Tibial artery (tissue), 4 donors: Measurements from ENCODE around the gene AP1S2.
"Not testable (repeated sequence)": the region's sequence is repeated elsewhere in the genome, so short reads cannot be mapped to it uniquely, and the experiment has no call there.

ENCODE experiments used
- DNase-seq, 2 donors: peaks; one replicate each; pipeline ENCODE4 v3.0.0-alpha.2; 2019
- H3K27ac ChIP-seq, 2 donors: fragments of 200-600 bp; sonication (generic) in 1 of 2; 1 replicate in 1 of 2; 2 replicates in 1 of 2; pipeline ENCODE4 v1.5.1; 2018 to 2019; ENCODE audit warnings: mild to moderate bottlenecking in 1 of 2
- H3K27me3 ChIP-seq, 2 donors: fragments of 200-600 bp; sonication (generic) in 1 of 2; one replicate each; pipeline versions ENCODE4 v1.5.1 to v1.6.0; 2016 to 2019
- H3K36me3 ChIP-seq, 3 donors: fragments of 200-600 bp; sonication (generic) in 2 of 3; one replicate each; pipeline ENCODE4 v1.5.1; 2016 to 2019; ENCODE audit warnings: mild to moderate bottlenecking in 2 of 3
- H3K4me1 ChIP-seq, 4 donors: fragments of 200-600 bp; sonication (generic) in 2 of 4; 1 replicate in 3 of 4; 2 replicates in 1 of 4; pipeline ENCODE4 v1.5.1; 2016 to 2019
- H3K4me3 ChIP-seq, 2 donors: fragments of 200-600 bp; sonication (generic) in 1 of 2; 1 replicate in 1 of 2; 2 replicates in 1 of 2; pipeline ENCODE4 v1.5.1; 2018 to 2019; ENCODE audit warnings: mild to moderate bottlenecking in 2 of 2
- H3K9me3 ChIP-seq, 3 donors: fragments of 200-600 bp; sonication (generic) in 1 of 3; one replicate each; pipeline ENCODE4 v1.5.1; 2016 to 2019
- CTCF ChIP-seq, 2 experiments: fragments of 200-600 bp in 1 of 2; fragments of 450-650 bp in 1 of 2; IDR thresholded peaks; one replicate each; pipeline ENCODE4 v1.5.1; 2017 to 2019; ENCODE audit warnings: antibody characterized with exemption in 2 of 2, mild to moderate bottlenecking in 1 of 2, moderate library complexity in 1 of 2
- intact Hi-C: fragments of 100-400 bp; cut with DNase I; formaldehyde crosslinking; loops from one replicate; pipeline ENCODE4 v1.15.0; 2023; ENCODE audit warnings: low total_unique reads

Gene AP1S2

GRCh38 chrX:15843960-15844359 lies 10.7 kb downstream of the AP1S2 start:
- Histone ChIP-seq H3K9me3 (no peaks in the 10 kb centered on the region), H3K4me1 (no peaks in the 10 kb centered on the region), H3K27me3 (no peaks in the 10 kb centered on the region), H3K36me3 (peaks cover 0 to 6% (median 0%) of the 10 kb centered on the region in 3 donors), H3K4me3 (no peak overlapping the region), H3K27ac (no peak overlapping the region)
- DNase-seq = no peak
- no peak for TF ChIP-seq CTCF (IDR thresholded peaks at IDR 0.05)
- intact Hi-C loops = no loop called here

DNA sequence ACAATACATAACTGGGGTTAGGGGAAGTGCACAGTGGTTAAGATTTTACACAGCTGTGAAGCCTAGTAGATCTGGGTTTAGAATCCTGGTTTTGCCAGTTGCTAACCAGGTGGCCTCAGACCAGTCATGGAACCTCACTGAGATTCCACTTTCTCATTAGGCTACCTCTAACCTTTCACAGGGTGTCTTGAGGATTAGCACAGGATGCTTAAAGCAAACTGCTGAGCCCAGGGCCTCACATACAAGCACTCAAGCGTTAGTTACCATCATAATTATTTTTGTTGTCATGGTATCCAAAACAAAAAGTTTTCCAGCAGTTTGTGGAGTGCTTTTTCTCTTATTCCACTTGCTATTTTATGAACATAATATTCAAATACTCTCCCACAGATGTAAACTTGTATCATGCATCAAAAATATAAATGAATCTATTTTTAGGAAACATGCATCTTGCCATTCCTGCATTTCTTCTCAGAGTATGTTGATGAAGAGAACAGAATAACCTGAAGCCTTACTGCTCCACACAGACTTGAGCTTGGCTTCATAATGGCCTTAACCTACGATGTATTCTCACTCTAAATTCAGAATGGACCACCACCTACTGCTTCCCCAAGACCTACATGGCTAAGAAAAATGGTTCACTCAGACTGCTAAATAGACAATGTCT lies 12.6 kb downstream of the AP1S2 start:
- intact Hi-C loops = no loop called here
- Histone ChIP-seq H3K27me3 (no peaks in the 10 kb centered on the region), H3K4me3 (no peak overlapping the region), H3K36me3 (peaks cover 0 to 6% (median 0%) of the 10 kb centered on the region in 3 donors), H3K9me3 (no peaks in the 10 kb centered on the region), H3K4me1 (no peaks in the 10 kb centered on the region), H3K27ac (no peak overlapping the region)
- TF ChIP-seq CTCF (IDR thresholded peaks at IDR 0.05) = no peak
- no peak for DNase-seq

GRCh38 chrX:15838017-15838416 lies 16.6 kb downstream of the AP1S2 start:
- Histone ChIP-seq H3K4me1 (no peaks in the 10 kb centered on the region), H3K27ac (no peak overlapping the region), H3K36me3 (no peaks in the 10 kb centered on the region), H3K4me3 (no peak overlapping the region), H3K9me3 (no peaks in the 10 kb centered on the region), H3K27me3 (no peaks in the 10 kb centered on the region)
- no peak for TF ChIP-seq CTCF (IDR thresholded peaks at IDR 0.05)
- intact Hi-C loops = no loop called here
- DNase-seq = no peak

- no peaks in the 10 kb centered on the region for H3K4me1 ChIP-seq
- TF ChIP-seq CTCF (IDR thresholded peaks at IDR 0.05) = no peak
- H3K4me3 ChIP-seq = no peak overlapping the region
- no peak for DNase-seq
- no peaks in the 10 kb centered on the region for H3K36me3 ChIP-seq
- no peak overlapping the region for H3K27ac ChIP-seq
- intact Hi-C loops = no loop called here
- H3K9me3 ChIP-seq = no peaks in the 10 kb centered on the region
- no peaks in the 10 kb centered on the region for H3K27me3 ChIP-seq
Measured at GRCh38 chrX:15834827-15835595, 19.6 kb downstream of the AP1S2 start.

GRCh38 chrX:15834053-15834452 lies 20.6 kb downstream of the AP1S2 start:
- Histone ChIP-seq H3K4me3 (no peak overlapping the region), H3K27ac (no peak overlapping the region), H3K9me3 (no peaks in the 10 kb centered on the region), H3K4me1 (no peaks in the 10 kb centered on the region), H3K27me3 (no peaks in the 10 kb centered on the region), H3K36me3 (no peaks in the 10 kb centered on the region)
- DNase-seq = no peak
- intact Hi-C loops = no loop called here
- TF ChIP-seq CTCF (IDR thresholded peaks at IDR 0.05) = no peak

DNA sequence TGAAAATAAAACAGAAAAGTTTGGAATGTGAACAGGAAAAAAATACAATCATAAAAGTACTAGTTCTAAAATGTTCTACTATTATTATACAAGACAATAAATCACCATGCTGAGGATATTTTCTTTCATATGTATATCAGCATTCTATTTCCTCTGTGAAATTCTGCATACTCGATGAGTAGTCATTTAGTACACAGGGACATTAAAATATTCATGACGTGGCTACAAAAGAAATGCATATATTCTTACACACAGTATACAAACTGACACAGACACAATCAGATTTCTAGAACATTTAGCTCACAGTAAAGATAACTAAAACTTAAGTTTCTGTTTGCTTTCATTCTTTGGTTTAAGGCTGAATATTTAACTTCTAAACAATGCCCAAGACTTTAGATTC lies 23.3 kb downstream of the AP1S2 start:
- H3K27ac ChIP-seq, H3K27me3 ChIP-seq, H3K4me3 ChIP-seq, DNase-seq, H3K36me3 ChIP-seq, intact Hi-C loops, H3K4me1 ChIP-seq, H3K9me3 ChIP-seq: not testable (repeated sequence)
